ENCODE results near the gene BORCS5. TPM values are rescaled to one million over a fixed set of nuclear protein-coding genes. Genes with fewer than 3 reads are reported as not detected.
A peak's percentile ranks its signal among the peaks of the same experiment; 100 is the strongest.

The BORCS5 gene
- total RNA-seq, 1 experiment from 2014 or later, result 11.5 TPM

GRCh38 chr12:12392413-12392812 lies 35.5 kb downstream of the BORCS5 start:
- DNase-seq, result no peak
- intact Hi-C loops (cut with micrococcal nuclease; ENCODE audit: unreplicated experiment), result no loop called here
- no peak overlapping the region for H3K4me3 Mint-ChIP-seq (ENCODE audit: low read depth, unreplicated experiment)
- H3K36me3 Mint-ChIP-seq (ENCODE audit: insufficient read depth, unreplicated experiment), result peaks cover 5% of the 10 kb centered on the region
- no peaks in the 10 kb centered on the region for H3K9me3 Mint-ChIP-seq (ENCODE audit: low read depth, unreplicated experiment)
- CTCF ChIA-PET, result interaction anchor here (0.5 kb wide), 1 partner anchor 179 kb away, joined by 3 read pairs; no protein-coding TSS in a partner anchor
- BruUV-seq (replicated peaks), result no TSS peak
- TF ChIP-seq CTCF (IDR thresholded peaks at IDR 0.05; ENCODE audit: unreplicated experiment), result no peak
- no peaks in the 10 kb centered on the region for H3K27me3 Mint-ChIP-seq (ENCODE audit: unreplicated experiment)
- peaks cover 7% of the 10 kb centered on the region for H3K4me1 Mint-ChIP-seq (ENCODE audit: low read depth, unreplicated experiment)
- H3K27ac Mint-ChIP-seq (ENCODE audit: unreplicated experiment), result no peak overlapping the region

GRCh38 chr12:12393171-12393570 lies 36.3 kb downstream of the BORCS5 start:
- BruUV-seq (replicated peaks), result no TSS peak
- no peak for TF ChIP-seq CTCF (IDR thresholded peaks at IDR 0.05; ENCODE audit: unreplicated experiment)
- DNase-seq, result no peak

GRCh38 chr12:12396694-12397093 lies 39.8 kb downstream of the BORCS5 start:
- peaks cover 44% of the 10 kb centered on the region for H3K4me1 Mint-ChIP-seq (ENCODE audit: low read depth, unreplicated experiment)
- peaks cover 14% of the 10 kb centered on the region for H3K36me3 Mint-ChIP-seq (ENCODE audit: insufficient read depth, unreplicated experiment)
- H3K27me3 Mint-ChIP-seq (ENCODE audit: unreplicated experiment), result no peaks in the 10 kb centered on the region
- TF ChIP-seq CTCF (IDR thresholded peaks at IDR 0.05; ENCODE audit: unreplicated experiment), result no peak
- CTCF ChIA-PET, result no interaction called here
- peak overlapping the region; percentile 44 for H3K27ac Mint-ChIP-seq (ENCODE audit: unreplicated experiment)
- BruUV-seq (replicated peaks), result no TSS peak
- intact Hi-C loops (cut with micrococcal nuclease; ENCODE audit: unreplicated experiment), result loop anchor here (5.0 kb wide), 2 partner anchors 51 to 166 kb away; partner anchors contain the start of gene DUSP16
- DNase-seq, result no peak
- H3K4me3 Mint-ChIP-seq (ENCODE audit: low read depth, unreplicated experiment), result no peak overlapping the region
- no peaks in the 10 kb centered on the region for H3K9me3 Mint-ChIP-seq (ENCODE audit: low read depth, unreplicated experiment)

More at GRCh38 chr12:12393171-12393570, 36.3 kb downstream of the BORCS5 start:
- Mint-ChIP-seq H3K27me3 (ENCODE audit: unreplicated experiment) (no peaks in the 10 kb centered on the region), H3K36me3 (ENCODE audit: insufficient read depth, unreplicated experiment) (peaks cover 8% of the 10 kb centered on the region), H3K4me3 (ENCODE audit: low read depth, unreplicated experiment) (no peak overlapping the region), H3K9me3 (ENCODE audit: low read depth, unreplicated experiment) (no peaks in the 10 kb centered on the region), H3K27ac (ENCODE audit: unreplicated experiment) (no peak overlapping the region), H3K4me1 (ENCODE audit: low read depth, unreplicated experiment) (peaks cover 15% of the 10 kb centered on the region)
- CTCF ChIA-PET, result interaction anchor here (0.7 kb wide), 1 partner anchor 221 kb away, joined by 3 read pairs; no protein-coding TSS in a partner anchor
- intact Hi-C loops (cut with micrococcal nuclease; ENCODE audit: unreplicated experiment), result no loop called here

- DNase-seq, result no peak
- no TSS peak for BruUV-seq (replicated peaks)
- Mint-ChIP-seq H3K9me3 (ENCODE audit: low read depth, unreplicated experiment) (no peaks in the 10 kb centered on the region), H3K27ac (ENCODE audit: unreplicated experiment) (peak overlapping the region; percentile 44), H3K4me3 (ENCODE audit: low read depth, unreplicated experiment) (no peak overlapping the region), H3K27me3 (ENCODE audit: unreplicated experiment) (no peaks in the 10 kb centered on the region), H3K4me1 (ENCODE audit: low read depth, unreplicated experiment) (peaks cover 44% of the 10 kb centered on the region), H3K36me3 (ENCODE audit: insufficient read depth, unreplicated experiment) (peaks cover 14% of the 10 kb centered on the region)
- intact Hi-C loops (cut with micrococcal nuclease; ENCODE audit: unreplicated experiment), result loop anchor here (5.0 kb wide), 2 partner anchors 50 to 165 kb away; partner anchors contain the start of gene DUSP16
- CTCF ChIA-PET, result interaction anchor here (1.5 to 1.7 kb wide), 2 partner anchors 12 to 40 kb away, joined by 4 to 5 read pairs; partner anchors contain the start of gene BORCS5
- TF ChIP-seq CTCF (IDR thresholded peaks at IDR 0.05; ENCODE audit: unreplicated experiment), result no peak
Observed at GRCh38 chr12:12397184-12397583, 40.3 kb downstream of the BORCS5 start.
